ENCODE data around the gene SMARCB1. TPM values are rescaled to one million over a fixed set of nuclear protein-coding genes. Genes with fewer than 3 reads are reported as not detected.

SMARCB1 gene
- total and polyA plus RNA-seq, 8 donors, result 52.4 to 166 (median 138) TPM

- intact Hi-C loops (cut with DNase I), result no loop called here
- H3K4me1 ChIP-seq, result peaks cover 7 to 13% of the 10 kb centered on the region in 2 donors
- ATAC-seq (no peak), DNase-seq (no peak)
- H3K27me3 ChIP-seq, result no peaks in the 10 kb centered on the region
- TF ChIP-seq CTCF (IDR thresholded peaks at IDR 0.05), result no peak
- H3K9me3 ChIP-seq, result no peaks in the 10 kb centered on the region
- no peaks in the 10 kb centered on the region for H3K36me3 ChIP-seq
- no peak overlapping the region for H3K4me3 ChIP-seq
- H3K27ac ChIP-seq, result no peak overlapping the region
Measured at GRCh38 chr22:23753385-23753784, 33.4 kb upstream of the SMARCB1 start.

- H3K4me3 ChIP-seq, result no peak within 1 kb of the TSS
- no peaks in the 10 kb centered on the region for H3K36me3 ChIP-seq
- ATAC-seq, result no peak
- H3K27me3 ChIP-seq, result no peaks in the 10 kb centered on the region
- no peak within 1 kb of the TSS for H3K27ac ChIP-seq
- no peaks in the 10 kb centered on the region for H3K9me3 ChIP-seq
- peaks cover 7 to 13% of the 10 kb centered on the region in 2 donors for H3K4me1 ChIP-seq
- TF ChIP-seq CTCF (IDR thresholded peaks at IDR 0.05), result no peak
- intact Hi-C loops (cut with DNase I), result no loop called here
- no peak for DNase-seq
Measured at GRCh38 chr22:23754220-23754919, 32.4 kb upstream of the SMARCB1 start, which contains the start of gene VPREB3. VPREB3 (minus strand) TSS chr22:23754425; CDS start chr22:23754363, 62 bp downstream.

DNA sequence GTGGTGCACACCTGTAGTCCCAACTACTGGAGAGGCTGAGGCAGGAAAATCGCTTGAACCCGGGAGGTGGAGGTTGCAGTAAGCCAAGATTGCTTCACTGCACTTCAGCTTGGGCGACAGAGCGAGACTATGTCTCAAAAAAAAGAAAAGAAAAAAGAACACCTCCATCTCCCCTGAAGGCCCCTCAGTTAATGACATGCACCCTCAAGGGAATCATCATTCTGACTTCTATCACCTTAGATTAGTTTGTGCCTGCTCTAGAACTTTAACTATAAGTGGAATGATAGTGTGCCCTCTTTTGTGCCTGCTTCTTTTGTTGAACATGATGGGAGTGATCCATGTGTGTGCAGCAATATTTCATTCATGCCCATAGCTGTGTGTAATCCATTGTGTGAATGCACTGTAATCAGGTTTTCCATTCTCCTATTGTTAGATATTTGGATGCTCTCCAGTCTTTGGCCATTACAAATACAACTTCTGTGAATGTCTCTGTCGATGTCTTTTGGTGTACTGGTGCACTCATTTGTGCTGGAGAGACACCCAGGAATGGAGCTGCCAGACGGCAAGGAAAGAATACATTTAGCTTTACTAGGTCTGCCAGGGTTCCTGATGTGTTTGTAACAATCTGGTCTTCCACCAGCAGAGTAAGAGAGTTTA, 31.7 kb upstream of the SMARCB1 start:
- Histone ChIP-seq H3K27ac (no peak overlapping the region), H3K4me1 (peaks cover 1 to 6% of the 10 kb centered on the region in 2 donors), H3K9me3 (no peaks in the 10 kb centered on the region), H3K4me3 (no peak overlapping the region), H3K27me3 (no peaks in the 10 kb centered on the region), H3K36me3 (no peaks in the 10 kb centered on the region)
- intact Hi-C loops (cut with DNase I), result no loop called here
- no peak for DNase-seq
- ATAC-seq, result no peak
- no peak for TF ChIP-seq CTCF (IDR thresholded peaks at IDR 0.05)

- Histone ChIP-seq H3K36me3 (no peaks in the 10 kb centered on the region), H3K9me3 (no peaks in the 10 kb centered on the region), H3K4me1 (peaks cover 0 to under 1% of the 10 kb centered on the region in 2 donors), H3K4me3 (no peak overlapping the region), H3K27ac (no peak overlapping the region), H3K27me3 (no peaks in the 10 kb centered on the region)
- DNase-seq, result no peak
- no peak for TF ChIP-seq CTCF (IDR thresholded peaks at IDR 0.05)
- intact Hi-C loops (cut with DNase I), result no loop called here
- ATAC-seq, result no peak
Measured at GRCh38 chr22:23755711-23756110, 31.1 kb upstream of the SMARCB1 start.

GRCh38 chr22:23756891-23757290, 29.9 kb upstream of the SMARCB1 start:
- intact Hi-C loops (cut with DNase I), result no loop called here
- Histone ChIP-seq H3K4me1 (no peaks in the 10 kb centered on the region), H3K27me3 (no peaks in the 10 kb centered on the region), H3K36me3 (no peaks in the 10 kb centered on the region), H3K9me3 (no peaks in the 10 kb centered on the region), H3K27ac (no peak overlapping the region), H3K4me3 (no peak overlapping the region)
- ATAC-seq (no peak), DNase-seq (no peak)
- no peak for TF ChIP-seq CTCF (IDR thresholded peaks at IDR 0.05)
